ENCODE measurements around the gene NDUFS6.
A peak's percentile ranks its signal among the peaks of the same experiment; 100 is the strongest.
"Not testable (repeated sequence)": the region's sequence is repeated elsewhere in the genome, so short reads cannot be mapped to it uniquely, and the experiment has no call there.

NDUFS6 gene

DNA sequence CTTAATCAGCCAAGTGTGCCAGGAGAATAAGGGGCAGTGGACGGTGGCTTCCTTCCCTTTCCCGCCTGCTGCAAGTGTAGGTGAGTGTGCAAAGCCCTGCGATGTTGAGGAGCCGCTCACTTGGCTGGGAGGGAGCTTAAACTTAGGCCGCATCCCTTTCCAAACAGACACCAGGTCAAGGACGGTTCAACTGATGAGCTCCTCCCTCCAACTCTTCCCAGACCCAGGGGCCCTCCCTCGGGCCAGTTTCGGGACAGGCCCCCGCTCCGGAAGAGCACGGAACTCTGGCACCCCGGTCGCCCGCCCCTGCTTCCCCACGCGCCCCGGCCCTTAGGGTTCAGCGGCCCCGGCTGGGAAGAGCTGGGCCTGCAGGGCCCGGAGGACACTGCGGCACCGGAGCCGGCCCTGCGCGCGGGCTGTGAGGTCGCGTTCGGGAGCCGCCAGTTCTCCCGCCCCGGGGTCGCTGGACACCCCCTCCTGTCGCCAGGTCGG, 2.1 kb upstream of the NDUFS6 start:
- no peak for DNase-seq

DNA sequence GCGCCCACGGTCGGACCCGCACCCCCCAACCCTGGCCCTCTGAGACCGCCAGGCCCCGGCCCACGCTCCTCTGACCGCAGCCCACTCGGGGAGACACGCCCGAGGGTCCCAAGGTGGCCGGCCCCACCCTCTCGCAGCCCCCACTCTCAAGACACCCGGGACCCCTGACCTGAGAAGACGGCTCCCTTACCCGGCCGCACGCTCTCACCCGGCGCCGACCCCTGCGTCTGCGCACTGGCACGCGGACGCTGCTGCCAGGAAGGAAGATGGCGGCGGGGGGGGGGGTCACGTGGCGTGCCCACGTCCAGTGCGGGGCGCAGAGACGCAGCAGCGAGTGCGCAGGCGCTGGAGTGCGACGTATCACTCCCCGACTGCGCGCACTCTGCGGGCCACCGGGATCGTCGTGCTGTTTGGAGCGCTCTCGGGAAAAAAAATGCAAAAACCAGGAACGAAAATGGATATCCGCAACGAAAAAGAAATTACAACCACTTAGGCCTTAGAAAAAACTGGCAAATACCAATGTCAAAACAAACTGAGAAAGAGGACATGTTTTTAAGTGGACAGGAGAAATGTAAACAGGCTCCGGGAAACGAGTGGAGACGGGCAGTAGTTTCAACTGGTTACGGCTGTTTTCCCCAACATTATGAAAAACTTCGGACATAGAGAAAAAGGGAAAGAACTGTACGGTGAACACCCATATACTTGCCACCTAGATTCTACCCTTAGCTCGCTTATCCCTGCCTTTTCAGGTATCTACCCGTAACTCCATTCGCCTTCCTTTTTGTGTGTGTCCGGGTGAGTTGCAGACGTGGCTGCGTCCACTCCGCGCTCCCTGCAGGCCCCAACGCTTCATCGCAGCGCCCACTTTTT, 1.4 kb upstream of the NDUFS6 start, which contains the start of gene MRPL36:
TSS of gene MRPL36 (minus strand) at position 236 of the 870 bp plus-strand sequence. CDS start 902 bp downstream, outside the sequence.
- DNase-seq: peak; percentile 85 to 87

DNA sequence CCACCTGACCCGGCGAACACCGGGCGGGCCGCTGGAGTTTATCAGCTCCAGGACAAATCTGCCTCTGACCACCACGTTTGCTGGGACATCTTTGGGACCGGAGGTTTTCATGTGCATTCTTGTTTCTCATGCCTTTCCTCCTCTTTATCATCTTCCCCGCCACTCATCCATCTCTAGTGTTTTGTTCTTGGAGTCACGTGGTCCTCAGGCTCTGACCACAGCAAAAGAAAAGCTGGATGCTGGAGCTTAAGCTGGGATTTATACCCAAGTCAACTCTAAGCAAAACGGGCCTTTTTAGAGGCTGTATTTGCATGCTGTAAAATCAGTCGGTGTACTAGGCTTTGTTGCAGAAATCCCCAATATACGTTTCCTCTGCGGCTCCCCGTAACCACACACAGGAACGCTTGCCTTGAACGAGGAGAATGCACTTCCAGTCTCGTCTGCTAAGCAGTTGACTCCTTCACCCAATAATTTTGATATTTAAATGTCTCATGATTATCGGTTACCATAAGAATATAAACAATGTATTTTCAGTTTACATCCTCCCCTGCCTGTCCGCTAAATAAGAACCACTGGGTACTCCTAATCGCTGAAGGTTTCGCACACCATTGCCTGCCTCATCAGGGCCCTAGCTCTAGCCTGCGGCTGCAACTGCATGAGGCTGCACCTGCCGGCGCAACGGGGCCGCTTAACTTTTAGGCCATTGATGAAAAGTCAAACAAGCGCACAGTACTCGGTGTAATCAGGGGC, 560 bp upstream of the NDUFS6 start:
- DNase-seq: no peak

DNA sequence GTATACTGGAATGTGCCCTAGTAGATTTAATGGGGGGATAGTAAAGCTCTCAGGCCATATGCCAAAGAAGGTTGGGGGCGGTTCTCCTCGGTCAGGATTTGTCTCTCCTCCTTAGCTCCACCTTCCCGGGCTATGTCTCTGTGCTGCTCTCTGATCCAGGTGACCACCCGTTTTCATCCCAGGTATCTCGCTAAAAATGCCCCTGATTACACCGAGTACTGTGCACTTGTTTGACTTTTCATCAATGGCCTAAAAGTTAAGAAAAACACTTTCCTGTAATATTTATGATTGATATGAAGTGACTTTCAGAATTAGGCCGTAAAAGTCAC, 724 bp downstream of the NDUFS6 start:
- no peak for DNase-seq

DNA sequence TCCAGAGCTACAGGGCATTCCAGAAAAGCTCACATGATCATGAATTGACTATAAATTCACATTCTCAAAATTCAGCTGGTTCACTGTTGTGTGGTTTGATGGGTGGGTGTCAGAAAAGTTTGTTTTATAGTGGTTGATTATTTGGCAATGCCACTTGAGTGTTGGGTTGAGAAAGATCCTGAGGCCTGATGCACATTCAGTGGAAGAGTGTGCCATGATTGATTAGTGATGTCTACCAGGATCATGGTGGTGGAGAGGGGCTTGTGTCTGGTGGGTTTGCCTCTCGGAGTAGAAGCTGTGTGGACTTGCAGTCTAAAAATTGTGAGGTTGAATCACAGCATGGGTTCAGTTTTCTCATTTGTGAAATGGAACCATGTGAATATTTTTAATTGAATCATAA, 2.0 kb downstream of the NDUFS6 start:
- no peak for DNase-seq

DNA sequence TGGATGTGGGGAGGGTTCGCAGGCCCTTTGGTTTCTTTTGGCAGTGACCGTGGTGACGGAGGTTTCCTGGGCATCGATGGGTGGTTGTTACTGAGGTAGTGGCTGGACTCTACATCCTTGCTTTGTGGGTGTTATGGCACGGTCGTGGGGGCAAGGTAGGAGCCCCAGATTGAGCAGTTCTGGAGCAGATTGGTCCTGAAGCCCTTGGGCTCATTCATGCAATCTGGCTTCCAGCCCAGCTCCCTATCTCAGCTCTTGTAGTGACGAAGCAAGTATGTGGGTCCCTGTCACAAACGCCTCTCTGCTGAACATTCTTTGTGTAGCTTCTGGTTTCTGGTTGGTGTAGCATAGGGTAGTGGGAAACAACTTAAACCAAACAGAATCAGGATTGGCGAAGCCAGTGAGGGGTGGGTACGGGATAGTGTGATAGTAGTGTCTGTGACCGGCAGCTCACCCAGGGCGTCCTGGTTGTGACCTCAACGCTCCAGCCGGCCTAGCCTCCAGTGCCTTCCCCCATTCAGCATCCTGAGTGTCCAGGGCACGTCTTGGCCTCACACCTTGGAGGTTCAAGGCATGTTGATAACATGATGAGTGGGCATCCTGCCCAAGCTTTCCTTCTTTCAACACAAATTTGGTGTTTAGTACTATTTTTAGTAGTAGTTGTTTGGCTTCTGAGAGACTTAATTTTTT, 2.9 kb downstream of the NDUFS6 start:
- no peak for DNase-seq

DNA sequence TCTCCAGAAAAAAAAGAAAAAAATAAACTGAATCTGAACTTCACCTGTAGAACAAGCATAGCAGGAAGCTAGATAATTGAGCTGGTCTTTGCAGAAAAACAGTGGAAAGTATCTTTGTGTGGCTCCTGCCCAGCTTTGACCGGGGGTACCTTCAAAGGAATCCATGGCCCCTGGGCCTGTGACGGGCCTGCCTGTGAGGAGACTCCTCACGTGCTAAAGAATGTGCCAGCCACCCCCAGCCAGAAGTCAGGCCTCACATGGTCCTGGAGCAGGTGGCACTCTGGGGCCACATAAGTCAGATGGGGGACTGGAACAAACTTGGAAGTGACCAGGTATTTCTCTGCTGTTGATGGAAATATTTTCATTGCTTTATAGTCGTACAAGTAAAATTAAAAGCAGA, 4.1 kb downstream of the NDUFS6 start:
- DNase-seq: no peak

DNA sequence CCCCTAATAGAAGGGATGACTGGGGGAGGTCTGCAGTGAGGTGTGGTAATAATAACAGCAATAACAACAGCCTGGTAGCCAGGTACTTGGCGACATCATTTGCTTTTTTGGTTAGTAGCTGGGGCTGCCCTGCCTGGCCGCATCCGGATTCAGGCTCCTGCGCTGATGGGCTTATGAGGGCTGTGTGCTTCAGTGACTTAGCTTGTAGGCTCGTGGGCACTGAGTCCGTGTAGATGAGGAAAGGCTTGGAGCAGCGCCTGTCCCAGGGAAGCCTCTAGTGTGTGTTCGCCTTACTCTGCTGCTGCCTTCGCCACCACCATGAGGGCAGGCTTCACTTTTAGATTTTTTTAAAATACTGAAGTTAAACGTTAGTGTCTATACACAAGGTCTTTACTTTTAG, 4.5 kb downstream of the NDUFS6 start:
- DNase-seq: no peak

DNA sequence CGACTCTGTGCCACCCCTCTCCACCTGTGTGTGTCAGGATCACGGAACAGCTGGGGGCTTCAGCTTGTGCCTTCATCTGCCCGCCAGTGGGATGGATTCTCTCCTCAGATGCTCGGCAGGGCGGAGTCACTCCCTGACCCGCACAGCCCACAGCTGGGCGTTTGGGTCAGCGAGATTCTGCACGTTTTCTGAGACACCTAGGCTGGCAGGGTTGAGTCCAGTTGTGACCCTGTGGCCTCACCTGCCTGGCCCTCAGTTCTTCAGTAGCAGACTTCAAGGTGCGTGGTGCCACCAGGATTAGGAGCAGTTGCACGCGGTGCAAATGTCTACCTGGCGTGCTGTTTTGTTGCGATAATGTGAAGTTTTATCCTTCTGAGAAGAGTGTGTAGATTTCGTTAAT, 5.0 kb downstream of the NDUFS6 start:
- no peak for DNase-seq

DNA sequence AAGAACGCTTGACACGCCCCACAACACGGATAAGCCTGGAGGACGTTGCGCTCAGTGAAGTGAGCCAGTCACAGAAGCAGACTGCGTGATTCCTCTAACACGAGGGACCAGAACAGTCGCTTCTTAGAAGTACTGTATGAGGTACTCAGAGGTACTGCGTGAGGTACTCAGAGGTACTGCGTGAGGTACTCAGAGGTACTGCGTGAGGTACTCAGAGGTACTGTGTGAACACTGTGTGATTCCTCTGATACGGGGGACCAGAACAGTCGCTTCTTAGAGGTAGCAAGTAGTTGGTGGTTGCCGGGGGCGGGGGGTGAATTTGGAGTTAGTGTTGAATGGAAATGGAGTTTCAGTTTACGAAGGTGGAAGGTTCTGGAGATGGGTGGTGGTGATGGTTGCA, 5.8 kb downstream of the NDUFS6 start:
- DNase-seq: no peak

DNA sequence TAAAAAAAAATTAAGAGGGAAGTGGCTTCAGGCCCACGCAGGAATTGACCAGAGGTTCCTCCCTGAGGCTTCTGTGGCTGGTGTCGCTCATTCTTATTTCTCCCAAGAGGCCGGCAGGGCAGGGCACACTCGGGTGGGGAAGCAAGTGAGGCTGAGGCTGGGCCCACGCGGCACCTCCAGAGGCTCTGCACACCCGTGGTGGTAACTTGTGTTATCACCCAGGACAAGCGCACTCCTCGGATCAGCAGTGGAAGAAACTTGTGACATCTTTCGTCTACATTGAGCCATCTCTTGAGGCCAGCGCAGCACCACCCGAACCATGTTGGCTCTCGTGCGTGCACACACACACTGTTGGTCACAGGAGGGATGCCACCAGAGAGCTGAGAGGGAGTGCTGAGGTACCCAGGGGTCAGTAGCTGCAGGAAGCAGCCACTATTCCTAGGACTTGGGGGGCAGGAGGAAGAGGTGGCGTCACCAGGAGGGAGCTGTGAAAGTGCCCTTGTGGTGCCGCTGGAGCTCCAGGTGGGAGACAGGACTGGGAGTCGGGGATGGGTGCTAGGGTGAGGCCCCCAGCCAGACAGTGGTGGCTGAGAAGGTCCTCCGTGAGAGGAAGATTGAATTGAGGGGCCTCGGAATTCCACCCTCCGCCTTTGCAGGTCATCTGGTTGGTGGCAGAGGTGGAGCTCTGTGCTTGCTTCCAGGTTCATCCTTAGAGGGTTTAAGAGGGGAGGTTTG, 6.4 kb downstream of the NDUFS6 start:
- DNase-seq: no peak

DNA sequence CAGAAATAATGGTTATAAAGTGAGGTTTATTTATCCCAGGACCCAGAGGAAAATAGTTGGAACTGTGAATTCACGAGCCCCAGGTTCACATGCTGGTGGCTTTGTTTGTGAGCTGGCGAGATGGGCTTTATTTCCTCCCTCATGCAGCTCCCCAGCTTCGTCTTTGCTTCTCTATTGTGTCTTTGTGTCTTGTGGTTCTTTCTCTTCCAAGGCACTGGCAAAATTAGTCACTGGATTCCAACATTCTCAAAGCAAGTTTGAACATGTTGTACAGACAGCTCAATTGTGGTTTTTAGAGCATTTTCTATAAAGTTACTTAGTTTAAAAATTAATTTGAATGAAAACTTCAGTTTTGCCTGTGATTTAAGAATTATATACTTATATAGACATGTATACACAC, 7.2 kb downstream of the NDUFS6 start:
- DNase-seq: no peak

DNA sequence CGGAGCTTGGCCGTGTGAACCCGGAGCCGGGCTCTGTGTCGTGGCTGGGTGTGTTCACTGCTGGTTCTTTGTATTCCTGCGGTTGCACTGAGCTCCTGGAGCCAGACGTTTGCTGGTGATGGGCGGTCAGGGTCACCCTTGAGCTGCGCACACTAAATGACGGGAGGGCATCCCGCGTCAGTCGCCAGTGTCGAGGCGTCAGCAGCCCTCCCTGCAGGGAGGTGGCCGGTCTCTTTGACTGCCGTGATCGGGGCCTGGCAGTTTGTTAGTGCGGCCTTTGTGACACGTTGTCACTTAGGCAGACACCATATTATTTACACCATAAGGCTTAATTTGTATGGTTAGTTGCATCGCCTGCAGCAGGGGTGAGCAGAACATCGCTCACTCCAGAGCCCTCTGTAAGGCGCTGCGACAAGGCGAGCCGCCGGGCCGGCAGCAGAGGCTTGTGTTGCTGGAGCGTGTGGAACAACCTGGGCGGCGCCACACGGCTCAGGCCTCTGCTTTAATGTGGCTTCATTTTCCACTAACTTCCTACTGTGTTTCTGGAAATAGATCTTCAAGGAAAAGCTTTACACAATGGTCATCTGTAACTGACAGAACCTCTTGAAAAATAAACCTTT, 8.3 kb downstream of the NDUFS6 start:
- DNase-seq: no peak

DNA sequence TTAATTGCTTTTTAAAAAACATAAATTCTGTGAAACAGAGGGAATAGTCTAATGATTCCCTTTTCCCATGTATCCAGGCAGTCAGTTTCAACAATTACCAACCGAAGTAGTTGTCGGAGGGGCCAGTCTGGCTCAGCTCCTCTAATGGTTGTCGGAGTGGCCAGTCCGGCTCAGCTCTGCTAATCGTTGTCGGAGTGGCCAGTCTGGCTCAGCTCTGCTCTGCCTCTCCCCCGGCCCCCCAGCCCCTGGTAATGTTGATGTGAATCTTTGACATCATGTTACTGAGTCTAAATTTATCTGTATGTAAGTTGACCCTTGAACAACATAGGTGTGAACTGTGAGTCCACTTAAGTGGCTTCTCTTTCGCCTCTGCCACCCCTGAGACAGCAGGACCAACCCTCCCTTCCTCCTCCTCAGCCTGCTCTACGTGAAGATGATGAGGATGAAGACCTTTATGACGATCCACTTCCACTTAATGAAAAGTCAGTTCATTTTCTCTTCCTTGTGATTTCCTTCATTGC, 9.4 kb downstream of the NDUFS6 start:
- DNase-seq: no peak

DNA sequence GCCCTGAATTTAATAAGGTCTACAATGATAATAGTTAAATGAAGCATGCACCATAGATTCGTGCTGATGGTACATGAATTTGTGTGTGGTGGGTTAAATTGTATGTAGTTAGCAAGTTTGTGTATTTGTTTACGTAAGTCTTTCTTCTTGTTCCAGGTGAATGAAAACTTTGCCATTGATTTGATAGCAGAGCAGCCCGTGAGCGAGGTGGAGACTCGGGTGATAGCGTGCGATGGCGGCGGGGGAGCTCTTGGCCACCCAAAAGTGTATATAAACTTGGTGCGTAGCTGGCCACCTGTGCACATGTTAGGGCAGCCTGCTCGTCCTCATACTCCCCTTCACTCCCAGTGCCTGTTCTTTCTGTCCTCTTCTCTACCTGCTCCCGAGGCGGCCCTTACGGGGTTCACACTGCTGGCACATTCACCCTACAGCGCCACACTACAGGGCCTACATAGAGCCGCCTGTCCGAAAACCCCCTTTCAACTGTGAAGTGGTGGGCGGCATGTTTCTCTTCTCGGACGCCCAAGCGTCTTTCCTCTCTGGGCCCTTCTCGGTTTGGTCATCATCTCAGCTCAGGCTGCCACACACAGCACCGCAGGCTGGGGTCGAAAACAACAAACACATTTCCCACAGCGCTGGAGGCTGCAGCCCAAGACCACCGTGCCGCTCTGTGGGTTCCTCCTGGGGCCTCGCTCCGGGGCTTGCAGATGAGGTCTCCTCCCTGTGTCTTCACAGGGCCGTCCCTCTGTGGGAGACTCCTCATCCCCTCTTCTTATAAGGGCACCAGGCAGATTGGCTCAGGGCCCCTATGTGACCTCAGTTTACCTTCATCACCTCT, 13.2 kb downstream of the NDUFS6 start:
- DNase-seq: no peak

DNA sequence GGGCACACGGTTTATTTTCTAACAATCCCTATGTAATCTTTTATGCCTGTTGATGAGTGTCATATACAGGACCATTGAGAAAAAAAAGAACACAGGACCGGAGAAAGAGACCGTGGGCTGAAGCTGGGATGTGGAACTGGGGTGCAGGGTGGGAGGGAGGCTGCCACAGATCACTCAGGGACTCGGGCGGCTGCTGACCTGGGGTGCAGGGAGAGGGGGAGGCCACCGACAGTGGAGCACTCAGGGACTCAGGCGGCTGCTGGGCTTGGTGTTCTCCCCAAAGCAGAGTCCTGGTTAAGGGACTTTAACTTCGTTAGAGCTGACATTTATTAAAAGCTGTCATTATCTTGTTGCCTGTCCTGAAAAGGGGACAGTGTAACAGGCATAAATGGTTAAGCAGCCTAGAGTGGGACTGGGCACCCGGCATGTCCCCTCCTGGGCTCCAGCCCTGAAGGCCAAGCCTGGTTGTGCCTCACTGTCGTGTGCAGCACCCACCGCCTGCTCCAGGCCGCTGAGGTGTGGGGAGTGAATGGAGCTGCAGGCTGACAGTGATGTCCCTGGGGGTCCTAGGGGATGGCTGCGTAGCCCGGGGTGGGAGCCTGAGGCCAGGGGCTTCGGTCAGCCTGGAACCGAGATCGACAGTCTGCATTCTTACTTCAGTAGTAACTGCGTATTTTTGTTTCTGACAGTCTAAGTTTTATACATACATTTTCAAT, 14.0 kb downstream of the NDUFS6 start:
- DNase-seq: no peak

DNA sequence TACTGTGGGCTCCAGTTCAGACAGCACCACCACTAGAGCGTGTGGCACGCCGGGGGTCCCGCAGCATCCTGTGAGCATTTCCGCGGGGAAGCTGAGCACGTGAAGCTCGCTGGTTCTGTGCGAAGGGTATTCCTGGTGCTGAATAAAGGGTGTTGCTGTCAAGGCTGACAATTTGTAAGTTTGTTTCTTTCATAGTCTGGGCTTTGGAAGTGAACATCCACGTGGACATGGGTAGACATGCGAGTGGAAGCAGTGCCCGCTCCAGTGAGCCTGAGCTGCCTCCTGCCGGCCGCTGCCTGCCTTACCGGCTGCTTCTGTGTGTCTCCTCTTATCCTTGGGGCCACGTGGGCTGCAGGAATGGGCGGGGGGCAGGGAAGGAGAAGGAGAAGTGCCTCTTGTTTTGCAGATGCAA, 14.7 kb downstream of the NDUFS6 start:
- DNase-seq: no peak

DNA sequence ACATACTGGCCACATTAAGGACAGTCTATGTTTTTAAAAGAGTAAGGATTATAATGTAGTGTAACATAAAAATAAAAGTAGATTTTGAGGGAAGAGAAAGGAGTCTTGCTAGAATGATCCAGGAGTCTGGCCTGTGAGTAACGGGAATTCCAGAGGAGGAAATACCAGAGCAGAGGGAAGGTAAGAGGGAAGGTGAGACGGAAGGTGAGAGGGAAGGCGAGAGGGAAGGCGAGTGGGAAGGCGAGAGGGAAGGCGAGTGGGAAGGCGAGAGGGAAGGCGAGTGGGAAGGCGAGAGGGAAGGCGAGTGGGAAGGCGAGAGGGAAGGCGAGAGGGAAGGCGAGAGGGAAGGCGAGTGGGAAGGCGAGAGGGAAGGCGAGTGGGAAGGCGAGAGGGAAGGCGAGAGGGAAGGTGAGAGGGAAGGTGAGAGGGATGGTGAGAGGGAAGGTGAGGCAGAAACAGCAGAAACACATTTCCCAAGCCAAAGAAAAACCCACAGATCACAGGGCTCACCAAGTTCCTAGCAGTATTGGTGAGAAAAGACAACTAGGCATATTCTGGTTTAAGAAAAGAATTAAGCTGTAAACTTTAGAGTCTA, 15.4 kb downstream of the NDUFS6 start:
- DNase-seq: not testable (repeated sequence)

DNA sequence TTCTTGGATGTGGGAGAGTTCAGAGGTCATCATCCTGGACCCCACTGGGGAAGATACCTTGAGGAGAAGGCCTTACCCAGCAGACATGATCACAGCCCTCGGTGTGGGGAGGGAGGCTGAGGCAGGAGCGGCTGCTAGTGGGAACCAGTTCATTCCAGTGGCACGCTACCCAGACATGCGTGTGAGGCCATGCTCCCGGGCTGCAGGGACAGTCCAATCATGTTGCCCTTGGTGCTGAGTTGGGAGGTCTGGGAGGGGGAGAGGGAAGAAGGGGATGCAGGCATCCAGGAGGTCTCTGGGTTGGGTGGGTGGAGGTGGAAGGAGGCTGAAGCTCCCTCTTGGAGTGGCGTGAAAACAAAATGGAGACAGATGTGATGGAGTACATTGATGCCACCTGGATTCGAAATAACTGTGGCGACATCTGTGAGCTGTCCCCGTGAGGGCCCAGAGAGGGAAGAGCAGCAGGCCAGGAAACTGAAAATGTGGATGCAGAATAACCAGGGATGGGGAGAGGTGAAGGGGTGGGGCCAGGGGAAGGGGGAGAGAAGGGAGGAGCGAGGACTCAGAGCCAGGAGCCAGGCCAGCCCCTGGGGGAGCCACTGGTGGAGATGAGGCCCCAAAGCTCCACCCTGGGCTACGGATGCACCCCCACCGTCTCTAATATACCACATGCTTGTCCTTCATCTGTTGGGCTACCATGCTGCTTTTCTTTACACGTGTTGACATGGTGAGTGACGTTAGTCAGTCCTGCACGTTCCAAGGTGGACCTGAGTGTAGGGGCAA, 16.2 kb downstream of the NDUFS6 start:
- DNase-seq: no peak
